ENCODE results near the gene KCNK10.

The KCNK10 gene

GRCh38 chr14:88218119-88218915, 104.8 kb downstream of the KCNK10 start:
- no peak for TF ChIP-seq CTCF (conservative IDR thresholded peaks at IDR 0.05; ENCODE audit: low read depth, low read length)
- no peaks in the 10 kb centered on the region for H3K36me3 ChIP-seq (ENCODE audit: insufficient read depth)
- no peak overlapping the region for H3K4me3 ChIP-seq (IDR thresholded peaks at IDR 0.05; ENCODE audit: insufficient read depth, low read depth, low read length)

GRCh38 chr14:88212691-88213090, 110.4 kb downstream of the KCNK10 start:
- Histone ChIP-seq H3K4me2 (no peak overlapping the region), H3K4me3 (IDR thresholded peaks at IDR 0.05; ENCODE audit: insufficient read depth, low read depth, low read length) (no peak overlapping the region), H3K9ac (no peak overlapping the region), H3K4me1 (ENCODE audit: low read depth, poor library complexity, severe bottlenecking) (no peaks in the 10 kb centered on the region), H4K20me1 (ENCODE audit: insufficient read depth) (no peaks in the 10 kb centered on the region), H3K79me2 (ENCODE audit: insufficient read depth, low read depth) (no peaks in the 10 kb centered on the region), H3K36me3 (ENCODE audit: insufficient read depth) (no peaks in the 10 kb centered on the region), H3K27ac (no peak overlapping the region), H2AFZ (ENCODE audit: low read depth) (no peak overlapping the region), H3K27me3 (ENCODE audit: insufficient read depth, low read depth) (no peaks in the 10 kb centered on the region)
- no peak for TF ChIP-seq CTCF (conservative IDR thresholded peaks at IDR 0.05; ENCODE audit: low read depth, low read length)

More at GRCh38 chr14:88218119-88218915, 104.8 kb downstream of the KCNK10 start:
- no peaks in the 10 kb centered on the region for H3K79me2 ChIP-seq (ENCODE audit: insufficient read depth, low read depth)
- no peaks in the 10 kb centered on the region for H4K20me1 ChIP-seq (ENCODE audit: insufficient read depth)
- no peaks in the 10 kb centered on the region for H3K27me3 ChIP-seq (ENCODE audit: insufficient read depth, low read depth)
- H2AFZ ChIP-seq (ENCODE audit: low read depth): no peak overlapping the region
- H3K4me2 ChIP-seq: no peak overlapping the region
- no peak overlapping the region for H3K9ac ChIP-seq
- H3K27ac ChIP-seq: no peak overlapping the region
- no peaks in the 10 kb centered on the region for H3K4me1 ChIP-seq (ENCODE audit: low read depth, poor library complexity, severe bottlenecking)

- no peak overlapping the region for H3K4me3 ChIP-seq (IDR thresholded peaks at IDR 0.05; ENCODE audit: insufficient read depth, low read depth, low read length)
- no peak overlapping the region for H3K4me2 ChIP-seq
- no peaks in the 10 kb centered on the region for H4K20me1 ChIP-seq (ENCODE audit: insufficient read depth)
- no peak overlapping the region for H3K9ac ChIP-seq
- H3K4me1 ChIP-seq (ENCODE audit: low read depth, poor library complexity, severe bottlenecking): no peaks in the 10 kb centered on the region
- no peaks in the 10 kb centered on the region for H3K79me2 ChIP-seq (ENCODE audit: insufficient read depth, low read depth)
- no peak for TF ChIP-seq CTCF (conservative IDR thresholded peaks at IDR 0.05; ENCODE audit: low read depth, low read length)
- H3K27me3 ChIP-seq (ENCODE audit: insufficient read depth, low read depth): no peaks in the 10 kb centered on the region
- no peak overlapping the region for H2AFZ ChIP-seq (ENCODE audit: low read depth)
- H3K27ac ChIP-seq: no peak overlapping the region
- H3K36me3 ChIP-seq (ENCODE audit: insufficient read depth): no peaks in the 10 kb centered on the region
These were observed 112.6 kb downstream of the KCNK10 start for GRCh38 chr14:88210426-88210825.

GRCh38 chr14:88209273-88209672, 113.8 kb downstream of the KCNK10 start:
- Histone ChIP-seq H3K79me2 (ENCODE audit: insufficient read depth, low read depth) (no peaks in the 10 kb centered on the region), H2AFZ (ENCODE audit: low read depth) (no peak overlapping the region), H3K4me2 (no peak overlapping the region), H3K27ac (no peak overlapping the region), H4K20me1 (ENCODE audit: insufficient read depth) (no peaks in the 10 kb centered on the region), H3K9ac (no peak overlapping the region), H3K27me3 (ENCODE audit: insufficient read depth, low read depth) (no peaks in the 10 kb centered on the region), H3K36me3 (ENCODE audit: insufficient read depth) (no peaks in the 10 kb centered on the region), H3K4me1 (ENCODE audit: low read depth, poor library complexity, severe bottlenecking) (no peaks in the 10 kb centered on the region), H3K4me3 (IDR thresholded peaks at IDR 0.05; ENCODE audit: insufficient read depth, low read depth, low read length) (no peak overlapping the region)
- TF ChIP-seq CTCF (conservative IDR thresholded peaks at IDR 0.05; ENCODE audit: low read depth, low read length): no peak
